GM18858 (cell line): ENCODE data around the gene TTC39C.
"Not testable (repeated sequence)": the region's sequence is repeated elsewhere in the genome, so short reads cannot be mapped to it uniquely, and the experiment has no call there.

Experiments used
- ATAC-seq: cut with Tn5 transposase; IDR thresholded peaks from one replicate; pipeline ENCODE4 v1.9.1; 2021; ENCODE audit not compliant: unreplicated experiment

Gene TTC39C

DNA sequence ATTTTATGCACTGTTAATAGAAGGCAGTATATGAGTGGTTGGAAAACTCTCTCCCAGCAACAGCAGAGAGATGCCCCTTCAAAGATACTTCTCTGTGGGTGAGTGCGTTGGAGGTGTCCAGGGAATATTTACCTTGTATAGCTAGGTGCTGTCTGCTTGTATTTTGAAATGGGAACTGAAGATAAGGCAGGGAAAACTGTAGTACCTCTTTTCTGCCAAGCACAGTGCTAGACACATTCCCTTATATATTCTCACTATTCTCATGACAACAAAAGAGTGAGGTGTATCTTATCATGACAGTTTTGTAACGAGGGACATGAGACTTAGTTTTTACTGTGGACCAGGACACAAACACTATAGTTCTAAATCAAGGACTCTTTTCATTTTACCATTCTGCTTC is 2.1 kb downstream of the TTC39C start:
- no peak for ATAC-seq

- no peak for ATAC-seq
Observed at GRCh38 chr18:24018299-24018886, 3.8 kb downstream of the TTC39C start.

DNA sequence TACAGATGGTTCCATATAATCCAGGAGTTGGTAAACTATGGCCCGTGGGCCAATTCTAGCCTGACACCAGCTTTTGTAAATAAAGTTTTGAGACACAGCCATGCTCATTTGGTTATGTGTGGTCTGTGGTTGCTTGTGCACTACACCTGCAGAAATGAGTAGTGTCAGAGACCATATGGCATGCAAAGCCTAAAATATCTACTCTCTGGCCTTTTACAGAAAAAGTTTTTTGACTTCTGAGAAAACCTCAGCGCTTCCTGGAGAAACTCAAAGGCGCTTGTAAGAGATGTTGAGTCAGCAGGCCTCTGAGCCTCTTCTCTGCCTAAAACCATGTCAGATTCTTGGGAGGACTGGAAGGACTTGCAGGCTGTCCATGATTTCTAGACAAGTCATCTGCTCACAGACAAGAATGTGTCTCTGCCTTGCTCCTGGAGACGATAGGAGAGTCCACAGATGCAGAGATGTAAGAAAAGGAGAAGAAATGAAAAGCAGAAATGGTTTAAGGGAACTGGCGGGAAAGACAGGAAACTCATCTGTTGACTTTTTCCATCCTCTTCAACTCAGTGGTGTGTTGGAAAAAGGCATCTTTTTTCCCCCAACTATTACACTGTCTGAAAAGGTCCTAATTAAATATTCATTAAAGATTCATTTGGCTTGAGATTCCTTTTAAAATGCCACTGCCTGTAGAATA is 5.2 kb downstream of the TTC39C start:
- ATAC-seq, result peak; percentile 90

GRCh38 chr18:24021505-24021904 is 7.0 kb downstream of the TTC39C start:
- no peak for ATAC-seq

DNA sequence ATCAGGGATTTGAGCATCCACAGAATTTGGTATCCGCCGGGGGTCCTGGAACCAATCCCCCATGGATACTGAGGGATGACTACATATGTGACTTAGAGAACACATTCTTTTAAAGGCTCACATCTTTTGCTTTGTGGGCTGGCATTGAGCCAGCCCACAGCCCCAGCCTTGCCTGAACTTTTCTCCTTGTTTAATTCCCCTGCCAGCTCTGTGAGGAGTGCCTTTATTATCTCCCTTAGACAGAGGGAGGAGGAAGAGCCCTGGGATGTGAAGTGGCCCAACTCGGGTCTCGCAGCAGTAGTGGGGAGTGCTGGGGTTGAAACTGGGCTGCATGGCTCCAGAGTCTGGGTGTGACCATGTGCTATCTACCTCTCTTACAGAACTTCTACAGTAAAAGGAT is 7.6 kb downstream of the TTC39C start:
- ATAC-seq, result no peak

GRCh38 chr18:24023185-24023814 is 8.7 kb downstream of the TTC39C start:
- ATAC-seq, result no peak

DNA sequence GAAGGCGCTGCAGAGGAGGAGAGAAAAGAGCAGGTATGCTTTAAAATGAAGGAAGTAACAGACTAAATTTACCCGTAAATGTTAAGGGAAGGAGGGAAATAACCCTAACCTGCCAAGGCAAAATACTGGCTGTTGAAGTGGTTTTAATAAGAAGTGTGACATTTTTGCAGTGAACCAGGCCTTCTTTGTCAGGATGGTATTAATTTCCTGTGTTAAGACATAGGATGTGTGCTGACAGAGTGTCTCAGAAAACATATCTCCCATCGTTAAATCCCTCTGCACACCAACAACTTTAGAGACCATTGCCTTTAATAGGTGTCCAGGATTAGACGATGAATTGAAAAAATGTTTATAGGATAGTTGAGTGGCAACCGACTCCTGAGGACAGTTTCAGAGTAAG is 9.9 kb downstream of the TTC39C start:
- no peak for ATAC-seq

DNA sequence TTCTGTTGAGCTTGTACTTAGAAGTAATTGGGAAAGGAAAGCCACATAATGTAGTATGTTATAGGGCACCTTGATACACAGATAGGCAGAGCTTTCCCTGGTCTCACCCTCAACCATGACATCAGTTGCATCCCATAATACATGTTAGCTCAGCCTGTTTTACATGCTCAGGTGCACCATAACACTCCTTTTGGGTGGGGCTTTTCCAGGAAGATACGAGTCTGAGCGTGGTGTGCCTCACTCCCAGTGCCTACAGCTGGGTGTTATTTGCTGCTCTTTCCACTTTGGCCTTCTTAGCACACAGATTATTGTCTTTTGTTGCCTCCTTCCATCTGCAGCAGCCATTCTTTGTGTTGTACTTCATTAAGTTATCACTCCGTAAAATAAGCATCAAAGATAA is 11.9 kb downstream of the TTC39C start:
- ATAC-seq, result no peak

DNA sequence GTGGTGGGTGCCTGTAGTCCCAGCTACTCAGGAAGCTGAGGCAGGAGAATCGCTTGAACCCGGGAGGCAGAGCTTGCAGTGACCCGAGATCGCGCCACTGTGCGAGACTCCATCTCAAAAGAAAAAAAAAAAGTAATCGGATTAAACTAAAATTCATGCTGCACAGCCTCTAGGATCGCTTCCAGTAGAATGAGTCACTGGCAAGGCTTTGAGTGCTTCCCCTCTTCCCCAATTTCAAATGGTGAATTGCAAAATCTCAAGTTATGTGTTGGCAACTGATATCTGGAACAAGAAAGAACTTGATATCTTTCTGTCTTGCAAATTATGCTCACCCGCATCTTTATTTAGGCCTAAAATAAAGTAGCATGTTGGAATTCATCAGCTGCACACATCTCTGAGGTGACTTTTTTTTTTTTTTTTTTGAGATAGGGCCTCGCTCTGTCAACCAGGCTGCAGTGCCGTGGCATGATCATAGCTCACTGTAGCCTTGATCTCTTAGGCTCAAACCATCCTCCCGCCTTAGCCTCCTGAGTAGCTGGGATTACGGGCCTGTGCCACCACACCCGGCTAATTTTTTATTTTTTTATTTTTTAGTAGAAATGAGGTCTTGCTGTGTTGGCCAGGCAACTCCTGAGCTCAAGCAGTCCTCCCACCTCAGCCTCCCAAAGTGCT is 12.7 kb downstream of the TTC39C start:
- no peak for ATAC-seq

DNA sequence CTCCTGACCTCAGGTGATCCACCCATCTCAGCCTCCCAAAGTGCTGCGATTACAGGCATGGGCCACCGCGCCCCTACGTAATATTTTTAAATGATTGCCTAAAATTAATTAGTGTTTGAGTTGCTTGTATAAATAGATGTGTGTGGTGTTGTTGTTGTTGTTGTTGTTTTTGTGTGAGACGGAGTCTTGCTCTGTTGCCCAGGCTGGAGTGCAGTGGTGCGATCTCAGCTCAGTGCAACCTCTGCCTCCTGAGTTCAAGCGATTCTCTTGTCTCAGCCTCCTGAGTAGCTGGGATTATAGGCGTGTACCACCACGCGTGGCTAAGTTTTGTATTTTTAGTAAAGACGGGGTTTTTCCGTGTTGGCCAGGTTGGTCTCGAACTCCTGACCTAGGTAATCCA is 14.4 kb downstream of the TTC39C start:
- not testable (repeated sequence) for ATAC-seq

- no peak for ATAC-seq
Observed at GRCh38 chr18:24031318-24031717, 16.8 kb downstream of the TTC39C start.

DNA sequence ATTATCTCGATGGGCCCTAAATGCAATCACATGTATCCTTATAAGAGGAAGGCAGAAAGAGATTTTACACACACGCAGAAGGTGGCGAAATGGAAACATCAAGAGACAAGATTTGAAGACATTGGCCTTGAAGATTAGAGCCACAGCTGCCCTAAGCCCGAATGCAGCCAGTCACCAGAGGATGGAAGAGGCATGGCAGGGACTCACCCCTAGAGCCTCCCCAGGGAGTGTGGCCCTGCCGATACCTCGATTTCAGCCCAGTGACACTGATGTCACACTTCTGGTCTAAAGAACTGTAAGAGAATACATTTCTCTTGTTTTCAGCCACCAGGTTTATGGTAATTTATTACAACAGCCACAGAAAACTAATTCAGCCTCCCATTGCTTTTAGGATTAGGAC is 17.4 kb downstream of the TTC39C start:
- no peak for ATAC-seq

GRCh38 chr18:24033641-24034412 is 19.3 kb downstream of the TTC39C start:
- ATAC-seq, result no peak

DNA sequence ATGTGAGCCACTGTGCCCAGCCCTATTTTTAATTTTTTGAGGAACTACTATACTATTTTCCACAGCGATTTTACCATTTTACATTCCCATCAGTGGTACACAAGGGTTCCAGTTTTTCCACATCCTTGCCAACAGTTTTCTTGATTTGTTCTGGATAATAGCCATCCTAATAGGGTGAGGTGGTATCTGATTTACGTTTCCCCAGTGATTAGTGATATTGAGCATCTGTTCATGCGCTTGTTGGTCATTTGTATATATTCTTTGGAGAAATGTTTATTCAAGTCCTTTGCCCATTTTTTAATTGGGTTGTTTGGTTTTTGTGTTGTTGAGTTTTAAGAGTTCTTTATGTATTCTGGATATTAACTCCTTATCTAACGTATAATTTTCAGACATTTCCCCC is 20.8 kb downstream of the TTC39C start:
- ATAC-seq, result no peak

- no peak for ATAC-seq
Observed at GRCh38 chr18:24039671-24040070, 25.1 kb downstream of the TTC39C start.

GRCh38 chr18:24041691-24042090 is 27.1 kb downstream of the TTC39C start:
- no peak for ATAC-seq

- ATAC-seq, result no peak
Observed at GRCh38 chr18:24043403-24043802, 28.8 kb downstream of the TTC39C start.

- no peak for ATAC-seq
Observed at GRCh38 chr18:24048261-24048660, 33.7 kb downstream of the TTC39C start.

GRCh38 chr18:24049142-24049541 is 34.6 kb downstream of the TTC39C start:
- ATAC-seq, result no peak

DNA sequence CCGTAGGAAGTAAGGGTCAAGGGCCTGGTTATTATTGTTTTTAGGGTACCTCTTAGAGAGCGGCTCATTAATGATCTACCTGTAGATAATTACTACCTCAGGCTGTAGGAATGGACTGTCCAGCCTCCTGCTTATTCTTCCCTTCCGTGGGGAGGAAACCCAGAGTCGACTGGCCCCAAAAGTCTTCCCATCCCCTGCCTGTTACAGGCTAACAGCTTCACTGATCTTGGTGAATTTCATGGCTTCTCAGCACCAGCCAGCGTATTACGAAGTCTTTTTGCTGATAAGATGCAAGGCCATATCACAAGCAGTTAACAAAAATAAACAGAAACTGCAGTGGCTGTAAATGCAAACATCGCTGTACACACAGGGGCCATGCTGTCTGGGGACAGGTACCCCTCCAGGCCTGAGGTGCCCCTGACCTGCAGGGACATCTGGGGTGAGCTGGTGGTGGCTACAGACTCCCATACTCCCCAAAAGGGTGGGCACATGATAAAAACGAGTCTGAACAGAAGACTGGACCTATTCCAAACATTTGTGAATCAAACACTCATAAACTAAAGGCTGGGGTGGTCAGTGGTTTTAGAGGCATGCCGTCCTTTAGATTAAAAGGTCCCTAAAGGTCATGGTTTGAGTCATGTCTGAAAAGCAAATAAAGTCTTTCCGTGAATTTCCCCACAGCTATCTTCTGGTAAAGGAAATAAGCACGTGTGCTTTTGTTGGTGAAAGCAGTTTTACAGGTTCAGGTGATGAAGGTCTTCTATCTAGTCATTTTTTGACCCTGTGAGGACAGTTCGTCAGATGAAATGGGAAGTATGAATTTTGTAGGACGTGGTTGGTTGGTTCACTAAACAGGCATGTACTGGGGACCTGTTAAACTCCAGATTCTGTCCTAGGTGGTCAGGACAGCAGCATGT is 36.7 kb downstream of the TTC39C start:
- ATAC-seq, result no peak
